Neural progenitor cell (in vitro differentiated cells): Measurements from ENCODE around the gene PAK6. TPM values are rescaled to one million over a fixed set of nuclear protein-coding genes. Genes with fewer than 3 reads are reported as not detected.

Source experiments
- DNase-seq: peaks from one replicate; pipeline ENCODE4 v3.0.0-alpha.2; 2016; ENCODE audit warnings: low spot score
- H2AFZ ChIP-seq: fragments of 200-600 bp; sonication (generic); replicated peaks from 2 replicates; pipeline ENCODE4 v1.6.1; 2016; ENCODE audit warnings: antibody characterized with exemption
- H3F3A ChIP-seq: fragments of 200-600 bp; sonication (generic); 2 replicates; pipeline ENCODE4 v1.6.1; 2016; ENCODE audit warnings: antibody characterized with exemption, low read depth
- H3K27ac ChIP-seq: fragments of 200-600 bp; sonication (generic); 2 replicates; pipeline ENCODE4 v1.5.1; 2016; ENCODE audit warnings: mild to moderate bottlenecking
- H3K27me3 ChIP-seq: fragments of 200-600 bp; sonication (generic); 2 replicates; pipeline ENCODE4 v1.6.1; 2016; ENCODE audit warnings: mild to moderate bottlenecking, moderate library complexity
- H3K36me3 ChIP-seq: fragments of 200-600 bp; sonication (generic); 2 replicates; pipeline ENCODE4 v1.5.1; 2016
- H3K4me1 ChIP-seq: fragments of 200-600 bp; sonication (generic); 2 replicates; pipeline ENCODE4 v1.6.1; 2016; ENCODE audit warnings: mixed run types
- H3K4me2 ChIP-seq: fragments of 200-600 bp; sonication (generic); 2 replicates; pipeline ENCODE4 v1.6.1; 2016
- H3K4me3 ChIP-seq: fragments of 200-600 bp; sonication (generic); 2 replicates; pipeline ENCODE4 v1.5.1; 2016
- H3K79me2 ChIP-seq: fragments of 200-600 bp; sonication (generic); 2 replicates; pipeline ENCODE4 v1.6.1; 2016; ENCODE audit warnings: low read depth
- H3K9ac ChIP-seq: fragments of 200-600 bp; sonication (generic); 2 replicates; pipeline ENCODE4 v1.6.1; 2016
- H3K9me3 ChIP-seq: fragments of 200-600 bp; sonication (generic); 2 replicates; pipeline ENCODE4 v1.5.1; 2016; ENCODE audit warnings: low read depth
- H4K20me1 ChIP-seq: fragments of 200-600 bp; sonication (generic); 2 replicates; pipeline ENCODE4 v1.6.1; 2016; ENCODE audit warnings: low read depth
- H3K27ac Mint-ChIP-seq: 3 replicates; pipeline ENCODE4 v1.8.0; 2021; ENCODE audit warnings: mixed read lengths
- H3K27me3 Mint-ChIP-seq: 2 replicates; pipeline ENCODE4 v1.8.0; 2022; ENCODE audit warnings: low read depth, mild to moderate bottlenecking, inconsistent platforms, moderate library complexity, mixed read lengths; ENCODE audit not compliant: insufficient read depth
- H3K36me3 Mint-ChIP-seq: 3 replicates; pipeline ENCODE4 v1.8.0; 2021; ENCODE audit warnings: mixed read lengths
- H3K4me1 Mint-ChIP-seq: 3 replicates; pipeline ENCODE4 v1.8.0; 2021; ENCODE audit warnings: mixed read lengths
- H3K4me3 Mint-ChIP-seq: 3 replicates; pipeline ENCODE4 v1.8.0; 2021; ENCODE audit warnings: mild to moderate bottlenecking, moderate library complexity, mixed read lengths
- H3K9me3 Mint-ChIP-seq: 3 replicates; pipeline ENCODE4 v1.8.0; 2020; ENCODE audit warnings: mixed read lengths
- EZH2 ChIP-seq: fragments of 200-600 bp; sonication (generic); IDR thresholded peaks from 2 replicates; pipeline ENCODE4 v1.6.1; 2017; ENCODE audit warnings: antibody characterized with exemption, mild to moderate bottlenecking, moderate library complexity
- EZH2phosphoT487 ChIP-seq: fragments of 200-600 bp; sonication (generic); IDR thresholded peaks from 2 replicates; pipeline ENCODE4 v1.6.1; 2017; ENCODE audit warnings: antibody characterized with exemption
- total RNA-seq: library from RNA; depleted of rRNA; stranded (reverse); fragments of >200 nt; gene quantifications from 2 replicates; pipeline ENCODE4 v1.2.3, GENCODE V29; 2015; ENCODE audit warnings: low replicate concordance
- TF ChIP-seq, protein P1 (sequence below): fragments of 200-600 bp; sonication (generic); IDR thresholded peaks from 2 replicates; pipeline ENCODE4 v1.5.1; 2017; ENCODE audit warnings: antibody characterized with exemption, mild to moderate bottlenecking

The PAK6 gene
- total RNA-seq, 1 donor from 2014 or later: not detected

DNA sequence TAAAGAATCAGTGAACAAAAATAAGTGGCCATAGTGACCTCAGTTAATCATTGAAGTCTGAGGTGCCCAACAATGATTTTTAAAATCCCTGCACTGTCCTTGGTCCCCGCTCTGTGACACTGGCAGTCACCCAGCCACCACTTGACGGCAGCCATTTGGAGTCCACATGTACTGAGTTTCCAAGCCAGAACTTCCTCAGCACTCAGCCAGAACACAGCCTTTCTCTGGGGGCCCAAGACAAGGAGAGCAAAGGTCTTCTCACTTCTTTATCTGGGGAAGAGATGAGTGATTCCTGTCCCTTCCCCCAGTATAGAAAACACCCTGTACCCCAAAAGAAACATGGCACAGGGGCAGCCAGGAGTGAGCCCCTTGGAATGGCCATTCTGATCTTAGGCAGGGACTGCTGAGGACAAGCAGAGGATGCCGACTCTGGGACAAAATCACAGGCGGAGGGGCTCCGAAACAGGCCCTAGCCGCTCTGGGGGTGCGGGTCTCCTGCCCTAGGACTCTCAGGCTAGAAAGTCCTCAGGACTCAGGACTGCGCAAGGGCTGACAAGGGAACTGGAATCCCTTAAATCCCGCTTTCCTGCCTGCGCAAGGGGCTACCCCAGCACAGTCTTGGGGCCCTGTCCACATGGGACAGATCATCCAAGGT is 12.8 kb downstream of the PAK6 start:
- H3K9me3 Mint-ChIP-seq: peaks cover 4% of the 10 kb centered on the region
- Histone ChIP-seq H3K36me3 (no peaks in the 10 kb centered on the region), H3K4me1 (peaks cover 8% of the 10 kb centered on the region), H3K79me2 (no peaks in the 10 kb centered on the region), H3K4me2 (peak overlapping the region; percentile 99), H3K27me3 (peaks cover 58% of the 10 kb centered on the region), H3F3A (peaks cover 8% of the 10 kb centered on the region), H2AFZ (peak overlapping the region; percentile 98), H3K4me3 (no peak overlapping the region), H3K27ac (no peak overlapping the region), H4K20me1 (no peaks in the 10 kb centered on the region), H3K9ac (no peak overlapping the region), H3K9me3 (no peaks in the 10 kb centered on the region)
- peaks cover 4% of the 10 kb centered on the region for H3K36me3 Mint-ChIP-seq
- DNase-seq: no peak
- peak overlapping the region; percentile 56 for H3K4me3 Mint-ChIP-seq
- peaks cover 35% of the 10 kb centered on the region for H3K4me1 Mint-ChIP-seq
- no peak overlapping the region for H3K27ac Mint-ChIP-seq
- TF ChIP-seq EZH2 (no peak), EZH2phosphoT487 (no peak)
- TF ChIP-seq, protein P1, sequence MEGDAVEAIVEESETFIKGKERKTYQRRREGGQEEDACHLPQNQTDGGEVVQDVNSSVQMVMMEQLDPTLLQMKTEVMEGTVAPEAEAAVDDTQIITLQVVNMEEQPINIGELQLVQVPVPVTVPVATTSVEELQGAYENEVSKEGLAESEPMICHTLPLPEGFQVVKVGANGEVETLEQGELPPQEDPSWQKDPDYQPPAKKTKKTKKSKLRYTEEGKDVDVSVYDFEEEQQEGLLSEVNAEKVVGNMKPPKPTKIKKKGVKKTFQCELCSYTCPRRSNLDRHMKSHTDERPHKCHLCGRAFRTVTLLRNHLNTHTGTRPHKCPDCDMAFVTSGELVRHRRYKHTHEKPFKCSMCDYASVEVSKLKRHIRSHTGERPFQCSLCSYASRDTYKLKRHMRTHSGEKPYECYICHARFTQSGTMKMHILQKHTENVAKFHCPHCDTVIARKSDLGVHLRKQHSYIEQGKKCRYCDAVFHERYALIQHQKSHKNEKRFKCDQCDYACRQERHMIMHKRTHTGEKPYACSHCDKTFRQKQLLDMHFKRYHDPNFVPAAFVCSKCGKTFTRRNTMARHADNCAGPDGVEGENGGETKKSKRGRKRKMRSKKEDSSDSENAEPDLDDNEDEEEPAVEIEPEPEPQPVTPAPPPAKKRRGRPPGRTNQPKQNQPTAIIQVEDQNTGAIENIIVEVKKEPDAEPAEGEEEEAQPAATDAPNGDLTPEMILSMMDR: no peak
- peaks cover 37% of the 10 kb centered on the region for H3K27me3 Mint-ChIP-seq

DNA sequence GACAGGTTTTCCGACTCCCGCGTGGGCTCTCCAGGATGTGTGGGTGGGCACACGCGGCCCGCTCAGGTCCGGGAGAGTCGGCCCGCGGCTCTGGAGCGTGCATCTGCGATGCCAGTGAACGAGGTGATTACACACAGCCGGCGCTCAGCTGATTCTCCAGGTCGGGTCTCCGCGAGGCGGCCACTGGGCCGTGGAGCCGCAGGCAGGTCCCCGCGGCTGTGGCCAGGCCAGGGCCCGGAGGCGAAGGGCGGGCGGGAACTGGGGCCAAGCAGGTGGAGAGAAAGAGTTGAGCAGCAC is 13.2 kb downstream of the PAK6 start:
- Histone ChIP-seq H3K36me3 (no peaks in the 10 kb centered on the region), H3K27ac (no peak overlapping the region), H3K79me2 (no peaks in the 10 kb centered on the region), H3K4me2 (peak overlapping the region; percentile 99), H3K9me3 (no peaks in the 10 kb centered on the region), H3K4me1 (peaks cover 8% of the 10 kb centered on the region), H3K27me3 (peaks cover 58% of the 10 kb centered on the region), H4K20me1 (no peaks in the 10 kb centered on the region), H2AFZ (peak overlapping the region; percentile 98), H3K9ac (no peak overlapping the region), H3F3A (peaks cover 8% of the 10 kb centered on the region), H3K4me3 (peak overlapping the region; percentile 65)
- peaks cover 4% of the 10 kb centered on the region for H3K36me3 Mint-ChIP-seq
- DNase-seq: no peak
- H3K27me3 Mint-ChIP-seq: peaks cover 39% of the 10 kb centered on the region
- no peak overlapping the region for H3K27ac Mint-ChIP-seq
- H3K4me3 Mint-ChIP-seq: no peak overlapping the region
- H3K9me3 Mint-ChIP-seq: peaks cover 4% of the 10 kb centered on the region
- peaks cover 37% of the 10 kb centered on the region for H3K4me1 Mint-ChIP-seq
- TF ChIP-seq EZH2phosphoT487: no peak
- TF ChIP-seq EZH2: no peak
- TF ChIP-seq, protein P1: no peak

DNA sequence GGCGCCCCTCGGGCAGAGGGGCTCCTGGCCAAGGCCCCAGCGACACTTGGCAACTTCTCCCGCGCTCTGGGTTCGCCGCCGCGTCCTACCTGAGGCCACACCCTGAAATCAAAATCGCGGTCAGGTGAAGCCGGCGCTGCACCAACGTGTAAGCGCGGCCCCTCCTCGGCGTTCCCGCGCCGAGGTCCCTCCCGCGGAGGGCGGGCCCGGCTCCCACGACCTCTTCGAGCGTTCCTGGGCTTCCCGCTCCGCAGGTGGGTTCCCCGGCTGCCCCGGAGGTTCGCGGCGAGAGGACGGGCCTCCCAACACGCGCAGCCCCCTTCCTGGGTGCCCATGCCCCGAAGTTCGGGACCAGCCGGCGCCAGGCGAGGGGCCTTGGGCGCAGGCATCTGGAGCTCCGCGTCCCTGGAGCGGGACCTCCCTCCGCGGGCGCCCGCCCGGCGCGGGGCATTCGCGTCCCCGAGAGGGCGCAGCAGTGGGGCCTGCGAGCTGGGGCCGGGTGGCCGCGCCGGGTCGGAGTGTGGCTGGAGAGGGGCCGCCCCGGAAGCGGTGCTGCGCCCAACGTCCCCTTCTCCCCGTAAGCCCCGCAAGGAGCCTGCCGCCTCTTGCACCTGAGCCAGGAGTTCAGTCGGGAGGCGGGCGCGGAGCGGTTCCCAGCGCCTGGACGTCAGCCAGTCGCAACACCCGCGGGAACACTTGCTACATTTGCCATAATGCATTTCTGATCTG is 13.7 kb downstream of the PAK6 start:
- peak; percentile 53 for DNase-seq
- peaks cover 4% of the 10 kb centered on the region for H3K9me3 Mint-ChIP-seq
- no peaks in the 10 kb centered on the region for H3K79me2 ChIP-seq
- H3K36me3 ChIP-seq: no peaks in the 10 kb centered on the region
- peak overlapping the region; percentile 65 for H3K4me3 ChIP-seq
- TF ChIP-seq EZH2phosphoT487: peak; percentile 97
- TF ChIP-seq, protein P1: peak; percentile 10
- peak; percentile 98 for TF ChIP-seq EZH2
- H3K27me3 Mint-ChIP-seq: peaks cover 41% of the 10 kb centered on the region
- peak overlapping the region; percentile 98 for H2AFZ ChIP-seq
- peaks cover 37% of the 10 kb centered on the region for H3K4me1 Mint-ChIP-seq
- no peak overlapping the region for H3K27ac Mint-ChIP-seq
- peaks cover 8% of the 10 kb centered on the region for H3K4me1 ChIP-seq
- peaks cover 58% of the 10 kb centered on the region for H3K27me3 ChIP-seq
- no peaks in the 10 kb centered on the region for H4K20me1 ChIP-seq
- peaks cover 4% of the 10 kb centered on the region for H3K36me3 Mint-ChIP-seq
- no peaks in the 10 kb centered on the region for H3K9me3 ChIP-seq
- peak overlapping the region; percentile 99 for H3K4me2 ChIP-seq
- peaks cover 8% of the 10 kb centered on the region for H3F3A ChIP-seq
- peak overlapping the region; percentile 57 for H3K4me3 Mint-ChIP-seq
- no peak overlapping the region for H3K27ac ChIP-seq
- H3K9ac ChIP-seq: no peak overlapping the region
